ENCODE data around the gene HOXB6. TPM values are rescaled to one million over a fixed set of nuclear protein-coding genes. Genes with fewer than 3 reads are reported as not detected.

HOXB6 gene
- total and polyA plus RNA-seq, 7 experiments from 2014 or later = 0.34 TPM; not detected in 6

GRCh38 chr17:48627118-48627597, 22.4 kb upstream of the HOXB6 start:
- CTCF ChIA-PET = no interaction called here
- Mint-ChIP-seq H3K36me3 (peaks cover 0 to 1% (median 0%) of the 10 kb centered on the region in 5 donors), H3K9me3 (peaks cover 0 to 1% (median 0%) of the 10 kb centered on the region in 11 donors), H3K27ac (peak overlapping the region in 1 of 9 donors; percentile 5), H3K4me3 (peak overlapping the region; percentile 30 to 90 (median 80)), H3K4me1 (peaks cover 13 to 18% (median 14%) of the 10 kb centered on the region in 7 donors), H3K27me3 (peaks cover 79 to 92% (median 80%) of the 10 kb centered on the region in 5 donors)
- no peak for ATAC-seq
- Histone ChIP-seq H3K27ac (ENCODE audit: low read depth, low read length) (no peak overlapping the region), H3K27me3 (ENCODE audit: control insufficient read depth in 2 of 2, insufficient read depth in 2 of 2, low read length in 2 of 2) (peaks cover 37 to 39% of the 10 kb centered on the region in 2 donors), H3K9me3 (ENCODE audit: control insufficient read depth in 2 of 3, low read length in 3 of 3) (no peaks in the 10 kb centered on the region), H3K36me3 (ENCODE audit: control insufficient read depth in 2 of 3, insufficient read depth in 3 of 3, low read length in 3 of 3) (no peaks in the 10 kb centered on the region), H3K4me1 (ENCODE audit: control insufficient read depth in 2 of 2, insufficient read depth in 2 of 2, low read length in 2 of 2) (peaks cover 15 to 16% of the 10 kb centered on the region in 2 donors), H3K4me3 (ENCODE audit: low read length) (peak overlapping the region; percentile 18)
- no peak for DNase-seq
- POLR2A ChIA-PET = no interaction called here
- intact Hi-C loops (cut with micrococcal nuclease) = loop anchor here in 1 of 2 donors (5.0 kb wide), 1 partner anchor 120 kb away; no protein-coding TSS in a partner anchor

GRCh38 chr17:48626245-48627117, 21.7 kb upstream of the HOXB6 start, which contains the start of gene HOXB9:
HOXB9 (minus strand) TSS chr17:48626358; CDS start chr17:48626269, 89 bp downstream.
- peaks cover 80 to 92% (median 86%) of the 10 kb centered on the region in 5 donors for H3K27me3 Mint-ChIP-seq
- ChIA-PET CTCF (interaction anchor here (0.7 kb wide), 1 partner anchor 677 kb away, joined by 3 read pairs; no protein-coding TSS in a partner anchor), POLR2A (no interaction called here)
- peaks cover 0 to 1% (median 0%) of the 10 kb centered on the region in 5 donors for H3K36me3 Mint-ChIP-seq
- H3K9me3 Mint-ChIP-seq = peaks cover 0 to 1% (median 0%) of the 10 kb centered on the region in 11 donors
- peaks cover 13 to 18% (median 14%) of the 10 kb centered on the region in 7 donors for H3K4me1 Mint-ChIP-seq
- H3K27ac Mint-ChIP-seq = peak within 1 kb of the TSS in 2 of 9 donors; percentile 65 to 88
- H3K36me3 ChIP-seq (ENCODE audit: control insufficient read depth in 2 of 3, insufficient read depth in 3 of 3, low read length in 3 of 3) = no peaks in the 10 kb centered on the region
- H3K27ac ChIP-seq (ENCODE audit: low read depth, low read length) = no peak within 1 kb of the TSS
- peak within 1 kb of the TSS; percentile 62 for H3K4me3 ChIP-seq (ENCODE audit: low read length)
- H3K4me1 ChIP-seq (ENCODE audit: control insufficient read depth in 2 of 2, insufficient read depth in 2 of 2, low read length in 2 of 2) = peaks cover 15 to 16% of the 10 kb centered on the region in 2 donors
- H3K27me3 ChIP-seq (ENCODE audit: control insufficient read depth in 2 of 2, insufficient read depth in 2 of 2, low read length in 2 of 2) = peaks cover 32 to 44% of the 10 kb centered on the region in 2 donors
- DNase-seq = peak in 1 of 9 donors; percentile 36
- H3K4me3 Mint-ChIP-seq = peak within 1 kb of the TSS; percentile 80 to 91 (median 84)
- ATAC-seq = peak; percentile 68
- intact Hi-C loops (cut with micrococcal nuclease) = loop anchor here in 1 of 2 donors (5.0 kb wide), 1 partner anchor 121 kb away; no protein-coding TSS in a partner anchor
- no peaks in the 10 kb centered on the region for H3K9me3 ChIP-seq (ENCODE audit: control insufficient read depth in 2 of 3, low read length in 3 of 3)

- Histone ChIP-seq H3K4me1 (ENCODE audit: control insufficient read depth in 2 of 2, insufficient read depth in 2 of 2, low read length in 2 of 2) (peaks cover 15 to 16% of the 10 kb centered on the region in 2 donors), H3K9me3 (ENCODE audit: control insufficient read depth in 2 of 3, low read length in 3 of 3) (no peaks in the 10 kb centered on the region), H3K4me3 (ENCODE audit: low read length) (peak overlapping the region; percentile 62), H3K27me3 (ENCODE audit: control insufficient read depth in 2 of 2, insufficient read depth in 2 of 2, low read length in 2 of 2) (peaks cover 32 to 44% of the 10 kb centered on the region in 2 donors), H3K27ac (ENCODE audit: low read depth, low read length) (no peak overlapping the region), H3K36me3 (ENCODE audit: control insufficient read depth in 2 of 3, insufficient read depth in 3 of 3, low read length in 3 of 3) (no peaks in the 10 kb centered on the region)
- Mint-ChIP-seq H3K4me3 (peak overlapping the region; percentile 80 to 91 (median 84)), H3K36me3 (peaks cover 0 to 3% (median 0%) of the 10 kb centered on the region in 5 donors), H3K4me1 (peaks cover 13 to 18% (median 14%) of the 10 kb centered on the region in 7 donors), H3K27me3 (peaks cover 81 to 92% (median 88%) of the 10 kb centered on the region in 5 donors), H3K9me3 (no peaks in the 10 kb centered on the region), H3K27ac (peak overlapping the region in 1 of 9 donors; percentile 88)
- DNase-seq = peak in 4 of 9 donors; percentile 33 to 59 (median 36)
- POLR2A ChIA-PET = no interaction called here
- intact Hi-C loops (cut with micrococcal nuclease) = loop anchor here in 1 of 2 donors (5.0 kb wide), 1 partner anchor 122 kb away; no protein-coding TSS in a partner anchor
- CTCF ChIA-PET = interaction anchor here (0.7 kb wide), 1 partner anchor 676 kb away, joined by 3 read pairs; no protein-coding TSS in a partner anchor
- ATAC-seq = peak; percentile 64
These were observed 20.9 kb upstream of the HOXB6 start for GRCh38 chr17:48625495-48626244.

- peak; percentile 45 for ATAC-seq
- Histone ChIP-seq H3K4me1 (ENCODE audit: control insufficient read depth in 2 of 2, insufficient read depth in 2 of 2, low read length in 2 of 2) (peaks cover 15 to 16% of the 10 kb centered on the region in 2 donors), H3K27me3 (ENCODE audit: control insufficient read depth in 2 of 2, insufficient read depth in 2 of 2, low read length in 2 of 2) (peaks cover 32 to 45% of the 10 kb centered on the region in 2 donors), H3K4me3 (ENCODE audit: low read length) (no peak overlapping the region), H3K9me3 (ENCODE audit: control insufficient read depth in 2 of 3, low read length in 3 of 3) (no peaks in the 10 kb centered on the region), H3K36me3 (ENCODE audit: control insufficient read depth in 2 of 3, insufficient read depth in 3 of 3, low read length in 3 of 3) (no peaks in the 10 kb centered on the region), H3K27ac (ENCODE audit: low read depth, low read length) (no peak overlapping the region)
- H3K9me3 Mint-ChIP-seq = no peaks in the 10 kb centered on the region
- intact Hi-C loops (cut with micrococcal nuclease) = loop anchor here in 1 of 2 donors (5.0 kb wide), 1 partner anchor 122 kb away; no protein-coding TSS in a partner anchor
- H3K27ac Mint-ChIP-seq = no peak overlapping the region
- ChIA-PET POLR2A (interaction anchor here (0.6 to 1.4 kb wide), 2 partner anchors 10 to 1190 kb away, joined by 3 to 5 read pairs; partner anchors contain the start of gene HOXB8), CTCF (no interaction called here)
- peak overlapping the region in 9 of 10 donors; percentile 54 to 91 (median 85) for H3K4me3 Mint-ChIP-seq
- peaks cover 81 to 92% (median 87%) of the 10 kb centered on the region in 5 donors for H3K27me3 Mint-ChIP-seq
- no peak for DNase-seq
- peaks cover 13 to 18% (median 14%) of the 10 kb centered on the region in 7 donors for H3K4me1 Mint-ChIP-seq
- peaks cover 0 to 3% (median 0%) of the 10 kb centered on the region in 5 donors for H3K36me3 Mint-ChIP-seq
These were observed 20.0 kb upstream of the HOXB6 start for GRCh38 chr17:48624544-48625494.

GRCh38 chr17:48624118-48624517, 19.3 kb upstream of the HOXB6 start:
- no peaks in the 10 kb centered on the region for H3K9me3 Mint-ChIP-seq
- Histone ChIP-seq H3K27me3 (ENCODE audit: control insufficient read depth in 2 of 2, insufficient read depth in 2 of 2, low read length in 2 of 2) (peaks cover 29 to 43% of the 10 kb centered on the region in 2 donors), H3K9me3 (ENCODE audit: control insufficient read depth in 2 of 3, low read length in 3 of 3) (no peaks in the 10 kb centered on the region), H3K27ac (ENCODE audit: low read depth, low read length) (no peak overlapping the region), H3K4me1 (ENCODE audit: control insufficient read depth in 2 of 2, insufficient read depth in 2 of 2, low read length in 2 of 2) (peaks cover 15 to 16% of the 10 kb centered on the region in 2 donors), H3K36me3 (ENCODE audit: control insufficient read depth in 2 of 3, insufficient read depth in 3 of 3, low read length in 3 of 3) (no peaks in the 10 kb centered on the region), H3K4me3 (ENCODE audit: low read length) (no peak overlapping the region)
- peaks cover 0 to 3% (median 0%) of the 10 kb centered on the region in 5 donors for H3K36me3 Mint-ChIP-seq
- no peak overlapping the region for H3K27ac Mint-ChIP-seq
- H3K4me1 Mint-ChIP-seq = peaks cover 13 to 25% (median 17%) of the 10 kb centered on the region in 7 donors
- peaks cover 79 to 91% (median 86%) of the 10 kb centered on the region in 5 donors for H3K27me3 Mint-ChIP-seq
- peak overlapping the region in 7 of 10 donors; percentile 1 to 87 (median 30) for H3K4me3 Mint-ChIP-seq
- DNase-seq (no peak), ATAC-seq (no peak)
- ChIA-PET CTCF (interaction anchor here (1.8 kb wide), 1 partner anchor 12 kb away, joined by 5 read pairs; no protein-coding TSS in a partner anchor), POLR2A (interaction anchor here (0.6 to 1.4 kb wide), 3 partner anchors 8 to 1191 kb away, joined by 3 to 5 read pairs (median 3); partner anchors contain the start of gene HOXB8)
- intact Hi-C loops (cut with micrococcal nuclease) = no loop called here
